Peyer's patch (tissue), 4 donors: ENCODE data around the gene MAGI3.

Source experiments
- POLR2A ChIP-seq, 2 donors: fragments of 450-650 bp; IDR thresholded peaks; one replicate each; pipeline ENCODE4 v1.5.1; 2017; ENCODE audit warnings: antibody characterized with exemption in 2 of 2, mild to moderate bottlenecking in 2 of 2, moderate library complexity in 2 of 2
- TF ChIP-seq, protein P1 (sequence below), 6 experiments: fragments of 450-650 bp in 4 of 6; fragments of 200-600 bp in 2 of 6; sonication (generic) in 1 of 6; IDR thresholded peaks; one replicate each; pipeline ENCODE4 v1.5.1; 2017 to 2019; ENCODE audit warnings: antibody characterized with exemption in 6 of 6, mild to moderate bottlenecking in 3 of 6, moderate library complexity in 1 of 6

GRCh38 chr1:113701429-113701828 lies 311.1 kb downstream of the MAGI3 start:
- TF ChIP-seq, protein P1, sequence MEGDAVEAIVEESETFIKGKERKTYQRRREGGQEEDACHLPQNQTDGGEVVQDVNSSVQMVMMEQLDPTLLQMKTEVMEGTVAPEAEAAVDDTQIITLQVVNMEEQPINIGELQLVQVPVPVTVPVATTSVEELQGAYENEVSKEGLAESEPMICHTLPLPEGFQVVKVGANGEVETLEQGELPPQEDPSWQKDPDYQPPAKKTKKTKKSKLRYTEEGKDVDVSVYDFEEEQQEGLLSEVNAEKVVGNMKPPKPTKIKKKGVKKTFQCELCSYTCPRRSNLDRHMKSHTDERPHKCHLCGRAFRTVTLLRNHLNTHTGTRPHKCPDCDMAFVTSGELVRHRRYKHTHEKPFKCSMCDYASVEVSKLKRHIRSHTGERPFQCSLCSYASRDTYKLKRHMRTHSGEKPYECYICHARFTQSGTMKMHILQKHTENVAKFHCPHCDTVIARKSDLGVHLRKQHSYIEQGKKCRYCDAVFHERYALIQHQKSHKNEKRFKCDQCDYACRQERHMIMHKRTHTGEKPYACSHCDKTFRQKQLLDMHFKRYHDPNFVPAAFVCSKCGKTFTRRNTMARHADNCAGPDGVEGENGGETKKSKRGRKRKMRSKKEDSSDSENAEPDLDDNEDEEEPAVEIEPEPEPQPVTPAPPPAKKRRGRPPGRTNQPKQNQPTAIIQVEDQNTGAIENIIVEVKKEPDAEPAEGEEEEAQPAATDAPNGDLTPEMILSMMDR (IDR thresholded peaks at IDR 0.05): no peak
- no peak for TF ChIP-seq POLR2A (IDR thresholded peaks at IDR 0.05)
